Nephron progenitor cell (in vitro differentiated cells): Measurements from ENCODE around the gene BRDT.

Source experiments
- DNase-seq: peaks from one replicate; pipeline ENCODE4 v3.0.0; 2021
- H3K27ac Mint-ChIP-seq: 2 replicates; pipeline ENCODE4 v1.8.0; 2021; ENCODE audit warnings: mild to moderate bottlenecking, moderate library complexity, mixed read lengths
- H3K27me3 Mint-ChIP-seq: 2 replicates; pipeline ENCODE4 v1.8.0; 2021; ENCODE audit warnings: mild to moderate bottlenecking, low read depth, mixed read lengths; ENCODE audit not compliant: poor library complexity
- H3K36me3 Mint-ChIP-seq: 2 replicates; pipeline ENCODE4 v1.8.0; 2021; ENCODE audit warnings: low read depth, mixed read lengths
- H3K4me1 Mint-ChIP-seq: 2 replicates; pipeline ENCODE4 v1.8.0; 2021; ENCODE audit warnings: mixed read lengths
- H3K4me3 Mint-ChIP-seq: 2 replicates; pipeline ENCODE4 v1.8.0; 2021; ENCODE audit warnings: mild to moderate bottlenecking, moderate library complexity, mixed read lengths
- H3K9me3 Mint-ChIP-seq: 2 replicates; pipeline ENCODE4 v1.8.0; 2021; ENCODE audit warnings: mild to moderate bottlenecking, moderate library complexity, mixed read lengths
- CTCF ChIP-seq: fragments of 200-600 bp; sonication (generic); IDR thresholded peaks from 2 replicates; pipeline ENCODE4 v1.5.0; 2021; ENCODE audit warnings: antibody characterized with exemption

BRDT gene

GRCh38 chr1:91952187-91952586 lies 3.0 kb downstream of the BRDT start:
- no peak overlapping the region for H3K4me3 Mint-ChIP-seq
- peaks cover 4% of the 10 kb centered on the region for H3K9me3 Mint-ChIP-seq
- H3K36me3 Mint-ChIP-seq: no peaks in the 10 kb centered on the region
- H3K27me3 Mint-ChIP-seq: peaks cover 7% of the 10 kb centered on the region
- H3K27ac Mint-ChIP-seq: no peak overlapping the region
- peaks cover 12% of the 10 kb centered on the region for H3K4me1 Mint-ChIP-seq
- no peak for TF ChIP-seq CTCF
- DNase-seq: no peak

- DNase-seq: no peak
- H3K4me3 Mint-ChIP-seq: no peak overlapping the region
- no peaks in the 10 kb centered on the region for H3K36me3 Mint-ChIP-seq
- H3K27me3 Mint-ChIP-seq: peaks cover 4% of the 10 kb centered on the region
- H3K27ac Mint-ChIP-seq: no peak overlapping the region
- H3K4me1 Mint-ChIP-seq: no peaks in the 10 kb centered on the region
- no peak for TF ChIP-seq CTCF
- no peaks in the 10 kb centered on the region for H3K9me3 Mint-ChIP-seq
Measured at GRCh38 chr1:91958926-91959325, 9.7 kb downstream of the BRDT start.

- no peaks in the 10 kb centered on the region for H3K36me3 Mint-ChIP-seq
- H3K27ac Mint-ChIP-seq: no peak overlapping the region
- no peak overlapping the region for H3K4me3 Mint-ChIP-seq
- no peak for TF ChIP-seq CTCF
- H3K4me1 Mint-ChIP-seq: no peaks in the 10 kb centered on the region
- H3K9me3 Mint-ChIP-seq: peaks cover 9% of the 10 kb centered on the region
- DNase-seq: no peak
- H3K27me3 Mint-ChIP-seq: no peaks in the 10 kb centered on the region
Measured at GRCh38 chr1:91968334-91968733, 19.1 kb downstream of the BRDT start.

- TF ChIP-seq CTCF: no peak
- Mint-ChIP-seq H3K4me3 (no peak overlapping the region), H3K36me3 (no peaks in the 10 kb centered on the region), H3K27me3 (no peaks in the 10 kb centered on the region), H3K9me3 (no peaks in the 10 kb centered on the region), H3K4me1 (no peaks in the 10 kb centered on the region), H3K27ac (no peak overlapping the region)
- DNase-seq: no peak
Measured at GRCh38 chr1:91979383-91979782, 30.2 kb downstream of the BRDT start.

- Mint-ChIP-seq H3K9me3 (no peaks in the 10 kb centered on the region), H3K4me3 (no peak overlapping the region), H3K36me3 (no peaks in the 10 kb centered on the region), H3K27ac (no peak overlapping the region), H3K4me1 (no peaks in the 10 kb centered on the region), H3K27me3 (no peaks in the 10 kb centered on the region)
- no peak for TF ChIP-seq CTCF
- DNase-seq: no peak
Measured at GRCh38 chr1:91980663-91981062, 31.5 kb downstream of the BRDT start.

GRCh38 chr1:91981996-91982609 lies 32.9 kb downstream of the BRDT start:
- H3K9me3 Mint-ChIP-seq: no peaks in the 10 kb centered on the region
- H3K27me3 Mint-ChIP-seq: no peaks in the 10 kb centered on the region
- H3K27ac Mint-ChIP-seq: no peak overlapping the region
- no peaks in the 10 kb centered on the region for H3K36me3 Mint-ChIP-seq
- no peak for DNase-seq
- no peak overlapping the region for H3K4me3 Mint-ChIP-seq
- no peak for TF ChIP-seq CTCF
- no peaks in the 10 kb centered on the region for H3K4me1 Mint-ChIP-seq
